ENCODE data around the gene DBX1. TPM values are rescaled to one million over a fixed set of nuclear protein-coding genes. Genes with fewer than 3 reads are reported as not detected.

DBX1 gene
- total and polyA plus RNA-seq, 2 of the 13 experiments (the other 11 are each of a cell fraction or from before 2014, with no cell fraction given): not detected

DNA sequence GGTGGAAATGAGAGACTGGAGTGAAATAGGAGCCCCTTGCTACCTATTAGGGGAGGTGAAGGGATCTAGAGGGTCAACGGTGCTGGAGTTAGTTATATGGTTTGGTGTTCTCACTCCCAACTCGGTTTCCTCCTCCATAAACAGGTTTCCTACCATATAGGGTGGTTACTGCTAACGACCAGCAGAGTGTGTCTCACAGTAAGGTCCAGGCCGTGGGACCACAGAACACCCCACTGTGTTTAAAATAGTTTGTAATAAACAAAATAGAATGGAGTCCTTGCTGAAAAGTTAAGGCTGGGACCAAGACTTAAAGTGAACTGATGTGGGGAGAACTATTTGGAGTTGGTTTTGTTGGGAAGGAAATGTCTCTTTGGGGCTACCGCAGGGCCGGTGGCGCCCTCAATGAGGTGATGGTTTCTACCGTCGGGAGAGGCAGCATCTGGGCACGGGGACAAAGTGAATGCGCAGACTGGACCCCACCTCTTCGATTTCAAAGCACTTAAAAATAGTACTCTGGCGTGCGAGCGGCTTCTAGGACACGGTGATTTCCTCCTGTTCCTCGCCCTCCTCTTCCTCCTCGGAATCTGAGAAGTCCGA is 4.5 kb downstream of the DBX1 start:
- POLR2A ChIA-PET: no interaction called here
- peaks cover 11 to 68% of the 10 kb centered on the region in 2 experiments for H3K27me3 ChIP-seq (ENCODE audit: control insufficient read depth in 1 of 2, insufficient read depth in 2 of 2, low read length in 2 of 2)

More for the DNA sequence above, 4.5 kb downstream of the DBX1 start:
- H3K4me1 ChIP-seq (ENCODE audit: insufficient read depth, low read length): no peaks in the 10 kb centered on the region
- H3K79me2 ChIP-seq (ENCODE audit: insufficient read depth, low read length): no peaks in the 10 kb centered on the region
- 35% methylated on average over 16 of the region's 19 CpGs for WGBS (ENCODE audit: low lambda C conversion rate)
- H3K9me3 ChIP-seq (ENCODE audit: low read length): no peaks in the 10 kb centered on the region
- H3K27ac ChIP-seq (ENCODE audit: extremely low read length, insufficient read depth, low read length): no peak overlapping the region
- DNase-seq (ENCODE audit: low spot score) (no peak), FAIRE-seq (no peak), ATAC-seq (peak; percentile 59)
- peak overlapping the region; percentile 49 for H3K4me2 ChIP-seq (ENCODE audit: low read depth, low read length)
- H4K20me1 ChIP-seq (ENCODE audit: insufficient read depth, low read length): no peaks in the 10 kb centered on the region
- H3K36me3 ChIP-seq (replicated peaks in 1 of 2; ENCODE audit: control insufficient read depth in 1 of 2, insufficient read depth in 2 of 2, low read length in 2 of 2): no peaks in the 10 kb centered on the region
- in situ Hi-C loops (cut with HindIII; ENCODE audit: extremely low pct_ligation_motif_present, low pct_unique_long_range_greater_than_20kb): no loop called here
- H3K9ac ChIP-seq (ENCODE audit: insufficient read depth, low read depth, low read length): no peak overlapping the region
- intact Hi-C loops (cut with micrococcal nuclease; ENCODE audit: unreplicated experiment): no loop called here
- BruUV-seq (replicated peaks): no TSS peak
- TF ChIP-seq TAF1 (CRISPR knock-in tag; IDR thresholded peaks at IDR 0.05) (no peak), ZNF569 (CRISPR knock-in tag; IDR thresholded peaks at IDR 0.05; ENCODE audit: borderline replicate concordance) (no peak), FOXA1 (IDR thresholded peaks at IDR 0.05) (no peak), FOXA1 (CRISPR knock-in tag; IDR thresholded peaks at IDR 0.05) (no peak), KDM5A (IDR thresholded peaks at IDR 0.05; ENCODE audit: borderline replicate concordance, low read length) (no peak), TOE1 (CRISPR knock-in tag; IDR thresholded peaks at IDR 0.05) (no peak)
- TF ChIP-seq, protein P1, sequence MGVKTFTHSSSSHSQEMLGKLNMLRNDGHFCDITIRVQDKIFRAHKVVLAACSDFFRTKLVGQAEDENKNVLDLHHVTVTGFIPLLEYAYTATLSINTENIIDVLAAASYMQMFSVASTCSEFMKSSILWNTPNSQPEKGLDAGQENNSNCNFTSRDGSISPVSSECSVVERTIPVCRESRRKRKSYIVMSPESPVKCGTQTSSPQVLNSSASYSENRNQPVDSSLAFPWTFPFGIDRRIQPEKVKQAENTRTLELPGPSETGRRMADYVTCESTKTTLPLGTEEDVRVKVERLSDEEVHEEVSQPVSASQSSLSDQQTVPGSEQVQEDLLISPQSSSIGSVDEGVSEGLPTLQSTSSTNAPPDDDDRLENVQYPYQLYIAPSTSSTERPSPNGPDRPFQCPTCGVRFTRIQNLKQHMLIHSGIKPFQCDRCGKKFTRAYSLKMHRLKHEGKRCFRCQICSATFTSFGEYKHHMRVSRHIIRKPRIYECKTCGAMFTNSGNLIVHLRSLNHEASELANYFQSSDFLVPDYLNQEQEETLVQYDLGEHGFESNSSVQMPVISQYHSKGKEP (CRISPR knock-in tag; IDR thresholded peaks at IDR 0.05): no peak
- TF ChIP-seq, protein P2, sequence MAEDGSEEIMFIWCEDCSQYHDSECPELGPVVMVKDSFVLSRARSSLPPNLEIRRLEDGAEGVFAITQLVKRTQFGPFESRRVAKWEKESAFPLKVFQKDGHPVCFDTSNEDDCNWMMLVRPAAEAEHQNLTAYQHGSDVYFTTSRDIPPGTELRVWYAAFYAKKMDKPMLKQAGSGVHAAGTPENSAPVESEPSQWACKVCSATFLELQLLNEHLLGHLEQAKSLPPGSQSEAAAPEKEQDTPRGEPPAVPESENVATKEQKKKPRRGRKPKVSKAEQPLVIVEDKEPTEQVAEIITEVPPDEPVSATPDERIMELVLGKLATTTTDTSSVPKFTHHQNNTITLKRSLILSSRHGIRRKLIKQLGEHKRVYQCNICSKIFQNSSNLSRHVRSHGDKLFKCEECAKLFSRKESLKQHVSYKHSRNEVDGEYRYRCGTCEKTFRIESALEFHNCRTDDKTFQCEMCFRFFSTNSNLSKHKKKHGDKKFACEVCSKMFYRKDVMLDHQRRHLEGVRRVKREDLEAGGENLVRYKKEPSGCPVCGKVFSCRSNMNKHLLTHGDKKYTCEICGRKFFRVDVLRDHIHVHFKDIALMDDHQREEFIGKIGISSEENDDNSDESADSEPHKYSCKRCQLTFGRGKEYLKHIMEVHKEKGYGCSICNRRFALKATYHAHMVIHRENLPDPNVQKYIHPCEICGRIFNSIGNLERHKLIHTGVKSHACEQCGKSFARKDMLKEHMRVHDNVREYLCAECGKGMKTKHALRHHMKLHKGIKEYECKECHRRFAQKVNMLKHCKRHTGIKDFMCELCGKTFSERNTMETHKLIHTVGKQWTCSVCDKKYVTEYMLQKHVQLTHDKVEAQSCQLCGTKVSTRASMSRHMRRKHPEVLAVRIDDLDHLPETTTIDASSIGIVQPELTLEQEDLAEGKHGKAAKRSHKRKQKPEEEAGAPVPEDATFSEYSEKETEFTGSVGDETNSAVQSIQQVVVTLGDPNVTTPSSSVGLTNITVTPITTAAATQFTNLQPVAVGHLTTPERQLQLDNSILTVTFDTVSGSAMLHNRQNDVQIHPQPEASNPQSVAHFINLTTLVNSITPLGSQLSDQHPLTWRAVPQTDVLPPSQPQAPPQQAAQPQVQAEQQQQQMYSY (CRISPR knock-in tag; IDR thresholded peaks at IDR 0.05): no peak
- CTCF ChIA-PET (ENCODE audit: low intra/inter-chr PET ratio, low total read pairs): no interaction called here
- no peak overlapping the region for H2AFZ ChIP-seq (ENCODE audit: low read length)
- peak overlapping the region; percentile 16 to 46 (median 38); a peak in 4 of 6 replicates for H3K4me3 ChIP-seq (replicated peaks in 1 of 3; ENCODE audit: insufficient read depth in 1 of 3, low read depth in 2 of 3, low read length in 3 of 3)

Measured in HepG2 (cell line).